Hematopoietic multipotent progenitor cell (in vitro differentiated cells): ENCODE results near the gene VCAN. TPM values are rescaled to one million over a fixed set of nuclear protein-coding genes. Genes with fewer than 3 reads are reported as not detected.

Source experiments
- total RNA-seq: library from RNA; depleted of rRNA; stranded (reverse); fragments of >200 nt; gene quantifications from one replicate; pipeline ENCODE4 v1.2.3, GENCODE V29; 2012

The VCAN gene
- total RNA-seq, 1 donor = 5.4 TPM

Other genes with a start within 250 kb of the VCAN start
- not detected for gene HAPLN1, start 249.1 kb downstream of the VCAN start, total RNA-seq